HUES48 (cell line): ENCODE measurements around the gene RCOR1.
"Not testable (repeated sequence)": the region's sequence is repeated elsewhere in the genome, so short reads cannot be mapped to it uniquely, and the experiment has no call there.

Source experiments
- H3K27ac ChIP-seq: one replicate; pipeline ENCODE4 v1.7.0; 2013; ENCODE audit warnings: low read depth, low read length, inconsistent platforms
- H3K27me3 ChIP-seq: 2 replicates; pipeline ENCODE4 v1.6.1; 2013; ENCODE audit warnings: mild to moderate bottlenecking, low read length; ENCODE audit not compliant: control insufficient read depth, insufficient read depth
- H3K36me3 ChIP-seq: 2 replicates; pipeline ENCODE4 v1.6.1; 2013; ENCODE audit warnings: low read length; ENCODE audit not compliant: control insufficient read depth, insufficient read depth
- H3K4me1 ChIP-seq: 2 replicates; pipeline ENCODE4 v1.6.1; 2013; ENCODE audit warnings: mild to moderate bottlenecking, low read length; ENCODE audit not compliant: control insufficient read depth, insufficient read depth
- H3K4me3 ChIP-seq: 2 replicates; pipeline ENCODE4 v1.5.1; 2013; ENCODE audit warnings: mild to moderate bottlenecking, low read depth, low read length
- H3K9ac ChIP-seq: 2 replicates; pipeline ENCODE4 v1.6.1; 2013; ENCODE audit warnings: mild to moderate bottlenecking, low read depth, low read length, moderate library complexity
- H3K9me3 ChIP-seq: 2 replicates; pipeline ENCODE4 v1.6.1; 2013; ENCODE audit warnings: low read length; ENCODE audit not compliant: control insufficient read depth, insufficient read depth

RCOR1 gene

GRCh38 chr14:102757646-102758045 is 165.2 kb downstream of the RCOR1 start:
- H3K9ac ChIP-seq, result no peak overlapping the region
- H3K4me3 ChIP-seq, result no peak overlapping the region
- H3K27ac ChIP-seq, result no peak overlapping the region
- H3K36me3 ChIP-seq, result no peaks in the 10 kb centered on the region
- H3K9me3 ChIP-seq, result no peaks in the 10 kb centered on the region
- peaks cover 23% of the 10 kb centered on the region for H3K4me1 ChIP-seq
- H3K27me3 ChIP-seq, result 0 out of 2 replicates have a peak, but pooled peaks cover 4% of the 10 kb centered on the region

DNA sequence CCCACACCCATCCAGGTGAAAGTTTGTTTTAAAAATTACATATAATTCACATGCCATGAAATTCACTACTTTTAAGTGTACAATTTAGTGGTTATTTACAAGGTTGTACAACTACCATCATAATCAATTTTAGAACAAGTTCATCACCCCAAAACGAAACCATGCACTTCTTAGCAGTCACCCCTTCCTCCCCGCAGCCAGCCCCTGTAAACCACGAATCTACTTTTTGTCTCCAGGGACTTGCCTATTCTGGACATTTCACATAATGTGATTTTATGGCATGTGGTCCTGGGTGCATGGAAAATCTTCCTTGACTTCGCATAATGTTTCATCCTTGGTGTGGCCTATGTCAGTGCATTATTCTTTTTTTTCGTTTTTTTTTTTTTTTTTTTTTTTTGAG is 165.6 kb downstream of the RCOR1 start:
- Histone ChIP-seq H3K36me3 (no peaks in the 10 kb centered on the region), H3K4me3 (no peak overlapping the region), H3K9me3 (no peaks in the 10 kb centered on the region), H3K9ac (no peak overlapping the region), H3K27me3 (0 out of 2 replicates have a peak, but pooled peaks cover 4% of the 10 kb centered on the region), H3K27ac (no peak overlapping the region), H3K4me1 (peaks cover 23% of the 10 kb centered on the region)

DNA sequence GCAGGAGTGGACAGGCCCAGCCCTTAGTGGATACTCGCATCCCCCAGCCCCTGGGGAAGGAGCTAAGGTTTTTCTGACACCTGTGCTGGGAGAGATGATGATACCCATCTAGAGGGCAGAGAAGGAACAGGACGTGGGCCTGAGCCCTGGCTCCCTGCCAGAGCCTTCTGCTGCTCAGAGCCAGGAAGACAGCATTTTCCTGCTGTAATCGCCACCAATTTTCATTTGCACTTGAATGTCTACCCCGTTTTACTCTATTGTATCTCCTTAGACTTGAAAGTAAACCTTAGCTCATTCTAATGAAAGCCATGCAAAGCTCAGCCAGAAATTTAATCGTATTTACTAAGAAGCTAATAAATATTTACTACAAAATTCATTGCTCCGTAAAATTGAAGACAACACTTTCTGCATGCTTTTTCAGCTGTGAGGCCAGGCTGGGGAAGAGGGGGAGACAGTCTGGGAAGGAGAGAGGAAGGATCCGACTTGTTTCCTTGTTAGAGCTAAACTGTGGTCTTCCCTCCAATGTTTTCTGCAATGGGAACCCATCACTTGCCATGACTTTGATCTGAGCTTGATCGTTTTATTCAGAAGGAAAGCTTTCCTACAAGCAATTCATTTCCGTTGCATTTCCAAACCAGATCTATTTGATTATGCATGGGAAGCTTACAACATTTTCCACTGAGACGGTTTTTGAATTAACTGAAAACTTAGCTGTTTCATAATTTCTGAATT is 167.2 kb downstream of the RCOR1 start:
- no peaks in the 10 kb centered on the region for H3K36me3 ChIP-seq
- H3K9ac ChIP-seq, result no peak overlapping the region
- no peak overlapping the region for H3K27ac ChIP-seq
- H3K4me3 ChIP-seq, result no peak overlapping the region
- H3K9me3 ChIP-seq, result no peaks in the 10 kb centered on the region
- 0 out of 2 replicates have a peak, but pooled peaks cover 4% of the 10 kb centered on the region for H3K27me3 ChIP-seq
- peaks cover 23% of the 10 kb centered on the region for H3K4me1 ChIP-seq

DNA sequence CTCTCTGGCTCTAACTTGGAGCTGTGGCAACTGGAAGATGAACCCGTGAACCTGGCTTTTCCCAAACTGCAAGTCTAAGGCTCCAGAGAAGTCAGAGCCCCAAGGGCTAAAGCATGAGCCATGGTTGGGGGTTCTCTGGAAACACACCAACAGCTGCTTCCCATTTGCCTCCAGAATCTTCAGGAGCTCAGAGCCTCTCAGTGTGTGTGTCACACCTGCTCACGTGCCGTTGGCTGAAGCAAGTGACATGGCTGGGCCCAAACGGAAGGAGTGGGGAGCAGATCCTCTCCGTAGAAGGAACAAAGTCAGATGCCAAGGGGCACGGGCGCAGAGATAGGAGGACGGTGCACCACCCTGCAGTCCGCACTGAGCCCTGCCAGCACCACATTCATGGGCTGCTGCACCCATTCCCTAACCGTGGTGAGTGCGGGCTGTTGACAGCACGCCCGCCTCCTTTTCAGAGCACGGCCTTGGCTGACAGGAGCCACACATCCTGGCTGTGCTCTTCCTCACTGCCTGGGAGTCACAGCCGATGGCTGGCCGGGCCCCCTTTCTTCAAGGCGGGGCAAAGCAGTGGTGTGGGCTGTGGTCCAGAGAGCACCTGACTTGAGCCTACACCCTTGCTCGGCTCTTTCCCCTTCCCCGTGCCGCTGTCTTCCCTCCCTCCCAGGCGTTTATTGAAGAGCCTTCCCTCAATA is 168.2 kb downstream of the RCOR1 start:
- no peak overlapping the region for H3K9ac ChIP-seq
- H3K4me3 ChIP-seq, result no peak overlapping the region
- H3K9me3 ChIP-seq, result no peaks in the 10 kb centered on the region
- peaks cover 23% of the 10 kb centered on the region for H3K4me1 ChIP-seq
- H3K36me3 ChIP-seq, result no peaks in the 10 kb centered on the region
- 0 out of 2 replicates have a peak, but pooled peaks cover 4% of the 10 kb centered on the region for H3K27me3 ChIP-seq
- H3K27ac ChIP-seq, result no peak overlapping the region

DNA sequence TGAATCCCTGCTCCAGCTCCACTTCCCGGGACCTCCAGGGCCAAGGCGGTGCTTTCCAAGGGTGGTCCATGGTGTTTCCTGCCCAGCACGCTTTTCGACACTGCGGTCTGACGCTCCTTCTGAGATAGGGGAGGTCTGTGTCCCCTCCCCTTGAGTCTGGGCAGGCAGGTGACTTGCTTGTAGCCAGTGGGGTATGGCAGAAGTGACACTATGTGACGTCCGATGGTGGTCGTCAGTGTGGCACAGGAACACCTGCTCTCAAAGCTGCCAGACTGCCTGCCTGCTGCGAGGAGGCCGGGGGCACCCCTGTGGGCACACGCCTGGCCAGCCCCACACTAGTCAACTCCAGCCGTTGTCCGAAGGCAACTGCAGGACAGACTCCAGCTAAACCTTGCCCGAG is 168.8 kb downstream of the RCOR1 start:
- H3K4me1 ChIP-seq, result peaks cover 23% of the 10 kb centered on the region
- 0 out of 2 replicates have a peak, but pooled peaks cover 4% of the 10 kb centered on the region for H3K27me3 ChIP-seq
- no peaks in the 10 kb centered on the region for H3K9me3 ChIP-seq
- H3K36me3 ChIP-seq, result no peaks in the 10 kb centered on the region
- no peak overlapping the region for H3K27ac ChIP-seq
- H3K9ac ChIP-seq, result no peak overlapping the region
- H3K4me3 ChIP-seq, result no peak overlapping the region

GRCh38 chr14:102764220-102764671 is 171.8 kb downstream of the RCOR1 start:
- Histone ChIP-seq H3K4me1 (peaks cover 21% of the 10 kb centered on the region), H3K27me3 (0 out of 2 replicates have a peak, but pooled peaks cover 4% of the 10 kb centered on the region), H3K36me3 (no peaks in the 10 kb centered on the region), H3K27ac (no peak overlapping the region), H3K9ac (no peak overlapping the region), H3K9me3 (no peaks in the 10 kb centered on the region), H3K4me3 (no peak overlapping the region)

DNA sequence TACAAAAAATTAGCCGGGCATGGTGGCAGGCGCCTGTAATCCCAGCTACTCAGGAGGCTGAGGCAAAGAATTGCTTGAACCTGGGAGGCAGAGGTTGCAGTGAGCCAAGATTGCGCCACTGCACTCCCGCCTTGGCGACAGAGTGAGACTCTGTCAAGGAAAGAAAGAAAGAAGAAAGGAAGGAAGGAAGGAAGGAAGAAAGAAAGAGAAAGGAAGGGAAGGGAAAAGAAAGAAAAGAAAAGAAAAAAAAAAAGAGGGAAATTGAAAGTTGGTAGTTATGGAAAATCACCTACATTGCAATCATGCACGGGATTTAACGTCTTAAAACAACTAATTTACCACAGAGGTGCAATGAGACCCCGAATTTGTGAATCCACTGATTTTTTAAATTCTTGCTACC is 173.3 kb downstream of the RCOR1 start:
- H3K27me3 ChIP-seq, H3K36me3 ChIP-seq, H3K27ac ChIP-seq, H3K4me1 ChIP-seq, H3K9ac ChIP-seq, H3K4me3 ChIP-seq, H3K9me3 ChIP-seq: not testable (repeated sequence)

DNA sequence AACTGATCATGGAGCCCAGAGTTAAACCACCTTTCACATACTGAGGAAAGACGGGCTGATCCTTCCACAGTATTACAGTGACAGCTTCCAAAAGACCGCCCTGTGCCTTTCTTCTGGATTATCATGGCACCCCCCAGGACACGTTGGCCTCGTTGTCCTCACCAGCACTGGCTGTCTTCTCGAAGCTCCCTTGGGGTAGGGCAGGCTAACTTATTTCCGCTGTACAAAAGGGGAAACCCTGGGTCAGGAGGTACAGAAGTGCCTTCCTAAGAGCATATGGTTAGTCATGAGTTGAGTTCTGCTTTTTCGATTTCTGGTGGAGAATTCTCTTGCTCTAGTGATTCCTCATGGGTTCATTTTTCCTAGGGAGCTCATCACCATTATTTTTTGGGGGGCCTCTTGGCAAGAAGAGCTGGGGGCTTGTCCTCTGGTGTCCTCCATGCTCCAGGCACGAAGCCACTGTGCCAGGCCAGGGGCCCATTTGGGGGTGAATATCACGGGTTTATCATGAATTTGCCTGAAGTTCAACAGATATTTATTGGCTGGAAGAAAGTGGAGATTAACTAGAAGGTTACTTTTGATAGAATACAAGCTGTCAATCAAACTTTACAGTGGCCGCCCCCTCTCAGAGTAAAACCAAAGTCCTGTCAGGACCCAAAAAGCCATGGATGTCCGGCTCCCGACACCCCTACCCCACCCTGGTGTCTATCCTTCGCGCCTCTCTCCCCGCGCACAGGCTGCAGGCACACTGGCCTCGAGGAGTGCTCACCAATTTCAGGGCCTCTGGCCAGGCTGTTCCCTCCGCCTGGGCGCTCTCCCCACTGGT is 176.0 kb downstream of the RCOR1 start:
- H3K9ac ChIP-seq, result no peak overlapping the region
- no peaks in the 10 kb centered on the region for H3K36me3 ChIP-seq

DNA sequence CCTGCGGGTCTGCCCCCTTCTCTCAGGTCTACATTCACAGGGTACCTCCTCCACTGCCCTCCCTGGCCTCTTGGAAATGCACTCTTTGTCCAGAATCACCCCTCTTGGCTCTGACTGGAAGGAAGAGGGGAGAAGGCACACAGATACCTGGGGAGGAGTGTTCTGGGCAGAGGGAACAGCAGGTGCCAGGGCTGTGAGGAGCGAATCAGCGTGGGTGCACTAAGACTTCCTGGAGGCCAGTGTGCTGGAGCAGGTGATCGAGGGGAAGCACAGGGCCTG is 176.5 kb downstream of the RCOR1 start:
- Histone ChIP-seq H3K4me1 (no peaks in the 10 kb centered on the region), H3K4me3 (no peak overlapping the region), H3K27me3 (no peaks in the 10 kb centered on the region), H3K36me3 (no peaks in the 10 kb centered on the region), H3K27ac (no peak overlapping the region), H3K9ac (no peak overlapping the region), H3K9me3 (no peaks in the 10 kb centered on the region)

More for the DNA sequence above, 176.0 kb downstream of the RCOR1 start:
- Histone ChIP-seq H3K4me1 (no peaks in the 10 kb centered on the region), H3K4me3 (no peak overlapping the region), H3K27ac (no peak overlapping the region), H3K27me3 (no peaks in the 10 kb centered on the region), H3K9me3 (no peaks in the 10 kb centered on the region)

- Histone ChIP-seq H3K4me3 (no peak overlapping the region), H3K36me3 (no peaks in the 10 kb centered on the region), H3K27ac (no peak overlapping the region), H3K9me3 (no peaks in the 10 kb centered on the region), H3K4me1 (peaks cover 6% of the 10 kb centered on the region), H3K27me3 (no peaks in the 10 kb centered on the region), H3K9ac (no peak overlapping the region)
These were observed 178.0 kb downstream of the RCOR1 start for GRCh38 chr14:102770147-102771123.
